Prostate gland (tissue), 2 donors: ENCODE results near the gene RAPGEF2.

Experiments used
- CTCF ChIP-seq, 4 experiments: fragments of 200-600 bp in 2 of 4; fragments of 450-650 bp in 2 of 4; sonication (generic) in 2 of 4; IDR thresholded peaks; 1 replicate in 3 of 4; 2 replicates in 1 of 4; pipeline ENCODE4 v1.5.1; 2016 to 2019; ENCODE audit warnings: antibody characterized with exemption in 4 of 4, mild to moderate bottlenecking in 2 of 4, moderate library complexity in 2 of 4
- POLR2AphosphoS5 ChIP-seq: sonication (generic); formaldehyde crosslinking; IDR thresholded peaks from one replicate; pipeline ENCODE4 v1.6.1; 2017; ENCODE audit warnings: antibody characterized with exemption

DNA sequence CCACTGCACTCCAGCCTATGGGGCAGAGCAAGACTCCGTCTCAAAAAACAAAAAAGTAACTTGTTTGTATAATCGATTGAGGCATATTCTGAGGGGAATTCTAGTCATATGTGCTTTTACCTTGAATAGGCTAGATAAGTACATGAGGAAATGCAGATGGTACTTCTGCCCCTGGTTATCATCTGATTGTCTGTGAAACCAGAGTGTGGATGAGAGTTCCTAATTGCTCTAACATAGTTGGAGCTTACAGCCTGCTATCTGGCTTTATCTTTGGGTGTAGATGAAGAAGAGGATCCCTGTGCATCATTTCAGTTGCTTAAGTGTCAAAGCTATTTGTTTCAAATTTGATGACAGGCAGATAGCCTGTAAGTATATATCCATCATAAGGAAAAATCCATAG lies 205.1 kb downstream of the RAPGEF2 start:
- TF ChIP-seq CTCF (IDR thresholded peaks at IDR 0.05) = no peak
- TF ChIP-seq POLR2AphosphoS5 = no peak
